ENCODE data around the gene PHOX2B.

Gene PHOX2B
- total RNA-seq: 0 reads per million in 4 donors

- DNase-seq: no peak
Measured at GRCh38 chr4:41748571-41749475, at the start of gene PHOX2B. PHOX2B (minus strand) TSS chr4:41748725; CDS start chr4:41748610, 115 bp downstream.

GRCh38 chr4:41797260-41797659 lies 48.7 kb upstream of the PHOX2B start:
- no peak for DNase-seq

GRCh38 chr4:41796545-41797210 lies 48.2 kb upstream of the PHOX2B start:
- DNase-seq: no peak

GRCh38 chr4:41795796-41796385 lies 47.4 kb upstream of the PHOX2B start:
- no peak for DNase-seq

GRCh38 chr4:41792166-41792565 lies 43.6 kb upstream of the PHOX2B start:
- no peak for DNase-seq

- no peak for DNase-seq
Measured at GRCh38 chr4:41791557-41791956, 43.0 kb upstream of the PHOX2B start.

- DNase-seq: no peak
Measured at GRCh38 chr4:41787931-41788330, 39.4 kb upstream of the PHOX2B start.

GRCh38 chr4:41785665-41786064 lies 37.1 kb upstream of the PHOX2B start:
- DNase-seq: no peak

- no peak for DNase-seq
Measured at GRCh38 chr4:41784191-41784979, 35.9 kb upstream of the PHOX2B start.

GRCh38 chr4:41776466-41776865 lies 27.9 kb upstream of the PHOX2B start:
- no peak for DNase-seq

GRCh38 chr4:41763729-41764128 lies 15.2 kb upstream of the PHOX2B start:
- DNase-seq: no peak

- DNase-seq: no peak
Measured at GRCh38 chr4:41758884-41759283, 10.4 kb upstream of the PHOX2B start.

- peak in 1 of 5 donors; percentile 64 for DNase-seq
Measured at GRCh38 chr4:41757521-41758156, 9.1 kb upstream of the PHOX2B start.

- DNase-seq: no peak
Measured at GRCh38 chr4:41753942-41754341, 5.4 kb upstream of the PHOX2B start.

- DNase-seq: no peak
Measured at GRCh38 chr4:41752081-41752836, 3.7 kb upstream of the PHOX2B start.

- peak in 1 of 5 donors; percentile 8 for DNase-seq
Measured at GRCh38 chr4:41751449-41752061, 3.0 kb upstream of the PHOX2B start.

- peak in 1 of 5 donors; percentile 5 for DNase-seq
Measured at GRCh38 chr4:41750626-41751448, 2.3 kb upstream of the PHOX2B start.

- no peak for DNase-seq
Measured at GRCh38 chr4:41750121-41750625, 1.6 kb upstream of the PHOX2B start.

- DNase-seq: no peak
Measured at GRCh38 chr4:41749631-41750039, 1.1 kb upstream of the PHOX2B start.

GRCh38 chr4:41748074-41748570 lies 403 bp downstream of the PHOX2B start:
- no peak for DNase-seq
